GM23338 (cell line): Measurements from ENCODE around the gene UHMK1.

Experiments used
- CREB1 ChIP-seq: fragments of 250-450 bp; sonication (Bioruptor Pico); IDR thresholded peaks from 2 replicates; pipeline ENCODE4 v1.5.0; 2020; ENCODE audit warnings: low read depth, mild to moderate bottlenecking, moderate library complexity
- EZH2 ChIP-seq: fragments of 200-600 bp; sonication (generic); IDR thresholded peaks from one replicate; pipeline ENCODE4 v1.8.0; 2017; ENCODE audit warnings: antibody characterized with exemption, mild to moderate bottlenecking, low read depth; ENCODE audit not compliant: unreplicated experiment
- EZH2phosphoT487 ChIP-seq: fragments of 200-600 bp; sonication (generic); IDR thresholded peaks from one replicate; pipeline ENCODE4 v1.8.1; 2018; ENCODE audit warnings: antibody characterized with exemption; ENCODE audit not compliant: unreplicated experiment
- JUNB ChIP-seq: IDR thresholded peaks from one replicate; pipeline ENCODE4 v1.6.1; 2016; ENCODE audit warnings: antibody characterized with exemption; ENCODE audit not compliant: unreplicated experiment
- NANOG ChIP-seq: IDR thresholded peaks from 2 replicates; pipeline ENCODE4 v1.6.1; 2016; ENCODE audit warnings: antibody characterized with exemption, borderline replicate concordance
- POLR2AphosphoS5 ChIP-seq: IDR thresholded peaks from 2 replicates; pipeline ENCODE4 v1.6.1; 2016; ENCODE audit warnings: antibody characterized with exemption, low read depth
- STAT1 ChIP-seq: IDR thresholded peaks from one replicate; pipeline ENCODE4 v1.6.1; 2016; ENCODE audit warnings: antibody characterized with exemption; ENCODE audit not compliant: unreplicated experiment
- ZNF114 ChIP-seq: fragments of 250-450 bp; sonication (Bioruptor Pico); IDR thresholded peaks from 2 replicates; pipeline ENCODE4 v1.5.0; 2020; ENCODE audit warnings: mild to moderate bottlenecking, moderate library complexity
- ZNF331 ChIP-seq: fragments of 250-450 bp; sonication (Bioruptor Pico); IDR thresholded peaks from 2 replicates; pipeline ENCODE4 v1.5.0; 2020; ENCODE audit warnings: low read depth, mild to moderate bottlenecking, moderate library complexity
- TF ChIP-seq, protein P1 (sequence below), 2 experiments: fragments of 200-600 bp in 1 of 2; sonication (generic) in 1 of 2; conservative IDR thresholded peaks; 2 replicates each; pipeline versions ENCODE4 v1.5.1 to v1.6.1; 2016 to 2017; ENCODE audit warnings: antibody characterized with exemption in 2 of 2, low read depth in 2 of 2, mild to moderate bottlenecking in 2 of 2, moderate library complexity in 1 of 2
- TF ChIP-seq, protein P2 (sequence below): IDR thresholded peaks from one replicate; pipeline ENCODE4 v1.6.1; 2018; ENCODE audit warnings: antibody characterized with exemption; ENCODE audit not compliant: unreplicated experiment
- TF ChIP-seq, protein P3 (sequence below): IDR thresholded peaks from 2 replicates; pipeline ENCODE4 v1.6.1; 2016; ENCODE audit warnings: antibody characterized with exemption

DNA sequence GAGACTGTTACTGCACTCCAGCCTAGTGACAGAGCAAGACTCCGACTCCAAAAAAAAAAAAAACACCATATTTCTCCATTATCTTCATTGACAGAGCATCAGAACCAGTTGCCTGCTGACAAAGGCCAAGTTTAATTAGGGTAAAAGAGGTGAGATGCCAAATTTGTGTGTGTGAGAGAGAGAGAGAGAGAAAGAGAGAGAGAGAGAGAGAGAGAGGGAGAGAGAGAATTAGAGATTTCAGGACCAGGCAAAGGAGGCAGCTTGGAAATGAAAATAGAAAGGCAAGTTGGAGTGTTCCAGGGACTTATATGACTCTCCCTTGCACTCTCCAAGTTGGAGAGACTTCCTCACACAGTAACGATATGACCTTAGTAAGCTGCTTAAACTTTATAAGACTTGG is 39.6 kb downstream of the UHMK1 start:
- no peak for TF ChIP-seq EZH2phosphoT487
- TF ChIP-seq, protein P1, sequence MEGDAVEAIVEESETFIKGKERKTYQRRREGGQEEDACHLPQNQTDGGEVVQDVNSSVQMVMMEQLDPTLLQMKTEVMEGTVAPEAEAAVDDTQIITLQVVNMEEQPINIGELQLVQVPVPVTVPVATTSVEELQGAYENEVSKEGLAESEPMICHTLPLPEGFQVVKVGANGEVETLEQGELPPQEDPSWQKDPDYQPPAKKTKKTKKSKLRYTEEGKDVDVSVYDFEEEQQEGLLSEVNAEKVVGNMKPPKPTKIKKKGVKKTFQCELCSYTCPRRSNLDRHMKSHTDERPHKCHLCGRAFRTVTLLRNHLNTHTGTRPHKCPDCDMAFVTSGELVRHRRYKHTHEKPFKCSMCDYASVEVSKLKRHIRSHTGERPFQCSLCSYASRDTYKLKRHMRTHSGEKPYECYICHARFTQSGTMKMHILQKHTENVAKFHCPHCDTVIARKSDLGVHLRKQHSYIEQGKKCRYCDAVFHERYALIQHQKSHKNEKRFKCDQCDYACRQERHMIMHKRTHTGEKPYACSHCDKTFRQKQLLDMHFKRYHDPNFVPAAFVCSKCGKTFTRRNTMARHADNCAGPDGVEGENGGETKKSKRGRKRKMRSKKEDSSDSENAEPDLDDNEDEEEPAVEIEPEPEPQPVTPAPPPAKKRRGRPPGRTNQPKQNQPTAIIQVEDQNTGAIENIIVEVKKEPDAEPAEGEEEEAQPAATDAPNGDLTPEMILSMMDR (conservative IDR thresholded peaks at IDR 0.05; ENCODE audit: low read depth in 2 of 2): no peak
- TF ChIP-seq, protein P2, sequence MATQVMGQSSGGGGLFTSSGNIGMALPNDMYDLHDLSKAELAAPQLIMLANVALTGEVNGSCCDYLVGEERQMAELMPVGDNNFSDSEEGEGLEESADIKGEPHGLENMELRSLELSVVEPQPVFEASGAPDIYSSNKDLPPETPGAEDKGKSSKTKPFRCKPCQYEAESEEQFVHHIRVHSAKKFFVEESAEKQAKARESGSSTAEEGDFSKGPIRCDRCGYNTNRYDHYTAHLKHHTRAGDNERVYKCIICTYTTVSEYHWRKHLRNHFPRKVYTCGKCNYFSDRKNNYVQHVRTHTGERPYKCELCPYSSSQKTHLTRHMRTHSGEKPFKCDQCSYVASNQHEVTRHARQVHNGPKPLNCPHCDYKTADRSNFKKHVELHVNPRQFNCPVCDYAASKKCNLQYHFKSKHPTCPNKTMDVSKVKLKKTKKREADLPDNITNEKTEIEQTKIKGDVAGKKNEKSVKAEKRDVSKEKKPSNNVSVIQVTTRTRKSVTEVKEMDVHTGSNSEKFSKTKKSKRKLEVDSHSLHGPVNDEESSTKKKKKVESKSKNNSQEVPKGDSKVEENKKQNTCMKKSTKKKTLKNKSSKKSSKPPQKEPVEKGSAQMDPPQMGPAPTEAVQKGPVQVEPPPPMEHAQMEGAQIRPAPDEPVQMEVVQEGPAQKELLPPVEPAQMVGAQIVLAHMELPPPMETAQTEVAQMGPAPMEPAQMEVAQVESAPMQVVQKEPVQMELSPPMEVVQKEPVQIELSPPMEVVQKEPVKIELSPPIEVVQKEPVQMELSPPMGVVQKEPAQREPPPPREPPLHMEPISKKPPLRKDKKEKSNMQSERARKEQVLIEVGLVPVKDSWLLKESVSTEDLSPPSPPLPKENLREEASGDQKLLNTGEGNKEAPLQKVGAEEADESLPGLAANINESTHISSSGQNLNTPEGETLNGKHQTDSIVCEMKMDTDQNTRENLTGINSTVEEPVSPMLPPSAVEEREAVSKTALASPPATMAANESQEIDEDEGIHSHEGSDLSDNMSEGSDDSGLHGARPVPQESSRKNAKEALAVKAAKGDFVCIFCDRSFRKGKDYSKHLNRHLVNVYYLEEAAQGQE: no peak
- no peak for TF ChIP-seq POLR2AphosphoS5
- no peak for TF ChIP-seq ZNF331 (CRISPR knock-in tag)
- TF ChIP-seq EZH2: no peak
- no peak for TF ChIP-seq CREB1 (CRISPR knock-in tag)
- TF ChIP-seq, protein P3, sequence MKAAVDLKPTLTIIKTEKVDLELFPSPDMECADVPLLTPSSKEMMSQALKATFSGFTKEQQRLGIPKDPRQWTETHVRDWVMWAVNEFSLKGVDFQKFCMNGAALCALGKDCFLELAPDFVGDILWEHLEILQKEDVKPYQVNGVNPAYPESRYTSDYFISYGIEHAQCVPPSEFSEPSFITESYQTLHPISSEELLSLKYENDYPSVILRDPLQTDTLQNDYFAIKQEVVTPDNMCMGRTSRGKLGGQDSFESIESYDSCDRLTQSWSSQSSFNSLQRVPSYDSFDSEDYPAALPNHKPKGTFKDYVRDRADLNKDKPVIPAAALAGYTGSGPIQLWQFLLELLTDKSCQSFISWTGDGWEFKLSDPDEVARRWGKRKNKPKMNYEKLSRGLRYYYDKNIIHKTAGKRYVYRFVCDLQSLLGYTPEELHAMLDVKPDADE: no peak
- TF ChIP-seq STAT1: no peak
- no peak for TF ChIP-seq NANOG
- TF ChIP-seq JUNB: no peak
- TF ChIP-seq ZNF114: no peak
